Activated T-helper 1 cell treated with anti-CD3 and anti-CD28 coated beads, Interleukin-12 subunit alpha, Interleukin-12 subunit beta, Interleukin-2, Interleukin-4 antibody, amounts not matched to agents 30 ng/mL and 10 ng/mL and 1 ng/mL, durations not matched to agents 14 hours and 24 hours and 36 hours (primary cell): ENCODE measurements around the gene USH1C. TPM values are rescaled to one million over a fixed set of nuclear protein-coding genes. Genes with fewer than 3 reads are reported as not detected.
A peak's percentile ranks its signal among the peaks of the same experiment; 100 is the strongest.

Source experiments
- DNase-seq: peaks from one replicate; pipeline ENCODE4 v3.0.0; 2021; ENCODE audit warnings: low spot score
- H3K27ac Mint-ChIP-seq: one replicate; pipeline ENCODE4 v1.8.0; 2021; ENCODE audit warnings: mild to moderate bottlenecking, mixed read lengths
- H3K27me3 Mint-ChIP-seq: one replicate; pipeline ENCODE4 v1.8.0; 2022; ENCODE audit warnings: mild to moderate bottlenecking, moderate library complexity, mixed read lengths; ENCODE audit not compliant: insufficient read depth
- H3K36me3 Mint-ChIP-seq: one replicate; pipeline ENCODE4 v1.8.0; 2021; ENCODE audit warnings: low read depth, mixed read lengths
- H3K4me1 Mint-ChIP-seq: one replicate; pipeline ENCODE4 v1.8.0; 2021; ENCODE audit warnings: low read depth, mixed read lengths
- H3K4me3 Mint-ChIP-seq: one replicate; pipeline ENCODE4 v1.8.0; 2021; ENCODE audit warnings: mild to moderate bottlenecking, moderate library complexity, mixed read lengths
- H3K9me3 Mint-ChIP-seq: one replicate; pipeline ENCODE4 v1.8.0; 2021; ENCODE audit warnings: mixed read lengths
- intact Hi-C: fragments of 100-400 bp; cut with micrococcal nuclease; formaldehyde crosslinking; loops from one replicate; pipeline ENCODE4 v1.15.1; 2024
- total RNA-seq: library from RNA; stranded (reverse); gene quantifications from 2 replicates; pipeline ENCODE4 v1.2.3, GENCODE V29; 2022

The USH1C gene
- total RNA-seq, 1 donor from 2014 or later, result not detected

DNA sequence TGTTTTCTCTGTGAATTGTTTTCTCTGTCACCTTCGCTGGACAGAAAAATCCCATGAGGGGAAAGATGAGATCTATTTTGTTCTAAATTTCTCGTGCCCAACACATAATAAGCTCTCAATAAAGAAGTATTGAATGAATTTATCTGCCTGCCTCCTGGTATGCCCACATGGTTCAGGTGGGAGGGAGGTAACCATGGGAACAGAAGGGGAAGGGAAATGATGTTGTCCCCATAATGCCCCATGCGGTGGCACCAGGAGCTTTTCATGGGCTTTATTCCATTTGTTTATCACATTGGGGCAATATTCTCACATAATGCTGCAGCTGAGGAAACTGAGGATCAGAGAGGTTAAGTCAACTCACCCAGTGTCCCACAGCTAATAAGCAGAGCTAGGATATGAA lies 8.7 kb downstream of the USH1C start:
- DNase-seq, result no peak
- Mint-ChIP-seq H3K4me3 (no peak overlapping the region), H3K27ac (no peak overlapping the region), H3K27me3 (peaks cover 7% of the 10 kb centered on the region), H3K9me3 (no peaks in the 10 kb centered on the region), H3K4me1 (no peaks in the 10 kb centered on the region), H3K36me3 (no peaks in the 10 kb centered on the region)
- intact Hi-C loops, result no loop called here

DNA sequence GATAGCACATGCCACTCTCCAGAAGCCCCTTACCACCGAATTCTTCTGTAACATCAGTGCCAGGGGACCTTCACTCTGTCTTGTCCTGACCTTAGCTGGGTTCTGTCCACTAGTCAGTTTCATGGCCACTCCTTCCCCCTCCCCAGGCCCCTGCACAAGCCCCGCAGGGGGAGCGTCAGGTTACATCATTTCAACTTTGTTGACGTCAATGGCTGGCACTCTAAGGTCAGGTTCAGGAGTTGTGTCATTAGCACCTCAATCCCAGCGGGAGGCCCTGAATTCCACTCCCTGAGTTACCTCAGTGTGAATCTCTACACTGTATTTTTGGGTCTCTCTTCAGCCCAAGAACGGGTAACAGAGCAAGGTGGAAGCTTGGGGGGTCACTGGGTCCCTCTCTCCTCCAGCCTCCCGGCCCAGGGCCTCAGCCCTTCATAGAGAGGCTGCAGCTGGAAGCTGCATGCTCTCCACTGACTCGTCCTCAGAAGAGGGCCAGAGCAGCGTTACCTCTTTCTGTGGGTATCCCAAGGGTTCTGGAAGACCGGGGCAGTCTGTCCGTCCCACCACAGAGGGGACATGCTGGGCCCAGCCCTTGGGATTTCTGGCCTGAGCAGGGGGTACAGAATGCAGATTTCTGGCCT lies 10.3 kb downstream of the USH1C start:
- H3K9me3 Mint-ChIP-seq, result no peaks in the 10 kb centered on the region
- DNase-seq, result no peak
- no peaks in the 10 kb centered on the region for H3K36me3 Mint-ChIP-seq
- no peaks in the 10 kb centered on the region for H3K4me1 Mint-ChIP-seq
- H3K4me3 Mint-ChIP-seq, result no peak overlapping the region
- H3K27ac Mint-ChIP-seq, result no peak overlapping the region
- intact Hi-C loops, result no loop called here
- peaks cover 7% of the 10 kb centered on the region for H3K27me3 Mint-ChIP-seq

DNA sequence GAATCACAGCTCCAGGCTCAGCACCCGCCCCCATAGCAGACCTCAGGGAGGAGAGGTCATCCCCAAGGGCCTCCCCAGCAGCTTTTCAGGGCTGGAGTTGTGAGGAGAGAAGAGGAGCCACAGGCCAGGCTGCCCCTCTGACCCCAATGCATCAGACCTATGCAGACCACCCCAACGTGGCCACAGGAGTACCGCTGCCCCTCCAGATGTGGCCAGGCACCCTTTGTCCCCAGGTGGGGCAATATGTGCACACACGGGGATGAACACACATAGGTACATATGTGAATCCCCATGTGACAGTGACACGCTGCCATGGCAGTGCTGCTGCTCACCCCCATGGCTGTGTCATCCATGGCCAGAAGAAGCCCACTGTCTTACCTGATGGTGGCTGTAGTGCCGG lies 10.9 kb downstream of the USH1C start:
- H3K4me1 Mint-ChIP-seq, result no peaks in the 10 kb centered on the region
- H3K9me3 Mint-ChIP-seq, result no peaks in the 10 kb centered on the region
- intact Hi-C loops, result no loop called here
- H3K27ac Mint-ChIP-seq, result no peak overlapping the region
- H3K27me3 Mint-ChIP-seq, result peaks cover 7% of the 10 kb centered on the region
- H3K4me3 Mint-ChIP-seq, result no peak overlapping the region
- H3K36me3 Mint-ChIP-seq, result no peaks in the 10 kb centered on the region
- no peak for DNase-seq

DNA sequence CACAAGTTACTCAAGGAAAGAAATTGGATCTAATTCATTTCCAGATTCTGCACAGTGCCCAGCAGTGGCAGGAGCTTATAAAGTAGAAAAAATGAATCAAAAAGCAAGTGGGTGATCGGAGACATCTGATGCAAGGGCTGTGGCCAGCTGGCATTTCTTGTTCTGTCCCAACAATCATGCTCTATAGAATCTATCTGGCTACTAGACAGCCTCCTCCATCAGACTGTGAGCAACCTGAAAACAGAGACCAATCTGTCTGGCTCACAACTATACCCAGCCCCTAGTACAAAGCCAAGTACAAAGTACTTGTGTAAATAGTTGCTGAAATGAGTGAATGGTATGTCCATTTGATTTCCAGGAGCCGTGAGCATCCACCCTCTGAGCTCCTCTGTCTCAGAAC lies 11.4 kb downstream of the USH1C start:
- Mint-ChIP-seq H3K4me3 (no peak overlapping the region), H3K36me3 (no peaks in the 10 kb centered on the region), H3K27me3 (peaks cover 7% of the 10 kb centered on the region), H3K9me3 (no peaks in the 10 kb centered on the region), H3K27ac (no peak overlapping the region), H3K4me1 (no peaks in the 10 kb centered on the region)
- intact Hi-C loops, result no loop called here
- no peak for DNase-seq

DNA sequence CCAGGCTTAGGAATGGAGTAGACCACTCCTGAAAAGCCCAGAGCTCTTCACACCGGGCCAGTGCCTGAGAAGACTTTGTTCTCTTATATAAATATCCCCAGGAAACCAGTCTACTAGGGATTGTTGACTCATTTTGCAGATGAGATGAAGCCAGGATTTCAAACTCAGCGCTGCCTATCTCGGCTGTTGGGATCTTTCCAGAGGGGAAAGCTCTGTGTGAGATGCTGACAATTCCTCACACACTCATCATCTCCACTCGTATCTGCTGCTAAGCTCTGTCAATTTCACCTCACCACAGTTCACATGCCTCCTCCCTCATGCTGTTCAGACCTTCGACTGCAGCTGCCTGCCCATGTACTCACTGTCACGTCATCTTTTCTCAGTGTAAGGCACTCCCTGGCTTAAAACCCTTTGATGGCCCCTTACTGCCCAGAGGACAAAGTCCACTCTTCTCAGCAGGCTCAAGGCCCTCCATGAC lies 12.5 kb downstream of the USH1C start:
- intact Hi-C loops, result no loop called here
- H3K27ac Mint-ChIP-seq, result no peak overlapping the region
- H3K27me3 Mint-ChIP-seq, result peaks cover 7% of the 10 kb centered on the region
- no peak for DNase-seq
- no peaks in the 10 kb centered on the region for H3K36me3 Mint-ChIP-seq
- no peaks in the 10 kb centered on the region for H3K4me1 Mint-ChIP-seq
- H3K4me3 Mint-ChIP-seq, result no peak overlapping the region
- no peaks in the 10 kb centered on the region for H3K9me3 Mint-ChIP-seq

DNA sequence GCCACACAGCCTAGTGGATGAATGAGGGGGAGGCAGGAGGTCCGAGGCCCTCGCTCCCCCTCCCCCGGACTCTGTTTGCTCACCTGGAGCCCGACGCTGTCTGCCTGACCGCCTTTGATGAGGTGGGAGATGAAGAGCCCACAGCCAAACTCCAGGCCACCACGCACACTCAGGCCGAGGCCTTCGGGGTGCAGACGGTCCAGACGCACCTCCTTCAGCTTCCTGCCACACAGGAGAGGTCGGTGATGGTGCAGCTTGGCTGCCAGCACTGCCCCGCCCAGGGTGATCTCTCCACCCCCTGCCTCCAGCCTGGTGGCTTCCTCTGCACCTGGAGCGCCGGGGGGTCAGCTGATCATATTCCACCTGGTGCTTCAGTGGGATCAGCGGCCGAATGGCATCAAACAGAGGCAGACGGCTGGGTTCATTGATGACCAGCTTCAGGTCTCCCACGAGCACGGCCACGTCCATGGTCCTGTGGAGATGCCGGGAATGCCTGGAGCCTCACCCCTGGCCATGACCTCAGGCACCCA lies 13.1 kb downstream of the USH1C start:
- Mint-ChIP-seq H3K27ac (no peak overlapping the region), H3K36me3 (no peaks in the 10 kb centered on the region), H3K4me3 (no peak overlapping the region), H3K27me3 (peaks cover 7% of the 10 kb centered on the region), H3K9me3 (no peaks in the 10 kb centered on the region), H3K4me1 (no peaks in the 10 kb centered on the region)
- DNase-seq, result no peak
- intact Hi-C loops, result no loop called here

DNA sequence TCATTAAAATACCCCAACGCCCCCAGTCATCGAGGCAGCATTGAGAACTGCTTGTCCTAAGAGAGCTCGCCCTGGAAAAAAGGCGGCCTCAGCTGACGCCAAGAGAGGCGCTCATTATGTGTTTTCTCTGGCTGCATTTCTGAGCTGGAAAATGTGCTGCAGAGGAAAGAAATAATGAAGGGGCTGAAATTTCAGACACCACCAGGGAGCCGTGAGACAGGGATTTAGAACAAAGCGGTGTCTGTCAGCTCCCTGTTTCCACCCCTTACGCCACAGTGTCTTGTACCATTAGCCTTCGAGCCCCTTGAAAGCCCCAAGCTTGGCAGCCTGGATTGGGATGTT lies 14.4 kb downstream of the USH1C start:
- no peak overlapping the region for H3K4me3 Mint-ChIP-seq
- H3K27me3 Mint-ChIP-seq, result no peaks in the 10 kb centered on the region

DNA sequence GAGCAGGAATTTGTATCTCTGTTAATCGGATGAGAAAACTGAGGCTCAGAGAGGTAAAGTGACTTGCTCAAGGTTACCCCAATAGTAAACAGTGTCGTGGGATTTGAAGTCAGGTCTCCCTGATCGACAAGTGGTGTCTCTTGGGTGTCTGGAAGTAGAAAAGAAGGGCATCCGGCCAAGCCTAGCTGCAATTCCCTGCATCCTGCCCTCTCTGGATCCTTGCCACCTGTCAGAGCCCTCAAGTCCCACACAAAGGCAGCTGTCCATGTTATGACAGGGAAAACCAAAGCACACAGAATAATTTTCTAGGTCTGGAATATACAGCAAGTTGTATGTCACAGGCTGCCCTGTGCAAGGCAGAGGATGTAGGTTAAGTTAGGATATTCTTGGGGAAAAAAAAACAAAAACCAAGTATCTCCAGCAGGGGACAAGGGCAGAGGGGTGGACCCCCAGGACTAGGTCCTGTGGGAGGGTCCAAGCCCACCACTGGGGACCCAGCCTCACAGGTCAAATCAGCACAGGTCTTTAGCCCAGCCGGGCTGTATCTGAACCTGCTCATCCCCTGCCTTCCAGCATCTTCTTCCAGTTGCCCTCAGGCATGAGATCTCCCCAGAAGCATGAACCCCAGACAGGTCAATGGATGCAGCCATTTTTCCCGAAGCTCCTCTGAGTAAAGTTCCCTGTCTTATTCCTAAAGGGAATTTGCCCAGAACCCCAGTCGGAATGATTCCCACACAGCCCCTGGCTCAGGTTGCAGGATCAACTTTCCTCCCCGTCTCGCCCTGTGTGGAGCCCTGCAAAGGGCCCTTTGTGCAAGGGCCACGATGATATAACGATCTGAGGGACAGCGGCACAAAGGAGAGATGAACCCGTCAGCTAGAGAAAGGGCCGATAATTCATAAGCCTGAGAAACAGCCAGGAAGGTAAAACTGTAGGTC lies 15.0 kb downstream of the USH1C start:
- no peak overlapping the region for H3K4me3 Mint-ChIP-seq
- no peaks in the 10 kb centered on the region for H3K4me1 Mint-ChIP-seq
- H3K27me3 Mint-ChIP-seq, result no peaks in the 10 kb centered on the region
- no peak for DNase-seq
- intact Hi-C loops, result loop anchor here (1.0 kb wide), 2 partner anchors 145 to 299 kb away; no protein-coding TSS in a partner anchor
- H3K9me3 Mint-ChIP-seq, result no peaks in the 10 kb centered on the region
- no peaks in the 10 kb centered on the region for H3K36me3 Mint-ChIP-seq
- no peak overlapping the region for H3K27ac Mint-ChIP-seq

More for the DNA sequence above, 14.4 kb downstream of the USH1C start:
- Mint-ChIP-seq H3K9me3 (no peaks in the 10 kb centered on the region), H3K27ac (no peak overlapping the region), H3K36me3 (no peaks in the 10 kb centered on the region), H3K4me1 (no peaks in the 10 kb centered on the region)
- no peak for DNase-seq
- intact Hi-C loops, result no loop called here

DNA sequence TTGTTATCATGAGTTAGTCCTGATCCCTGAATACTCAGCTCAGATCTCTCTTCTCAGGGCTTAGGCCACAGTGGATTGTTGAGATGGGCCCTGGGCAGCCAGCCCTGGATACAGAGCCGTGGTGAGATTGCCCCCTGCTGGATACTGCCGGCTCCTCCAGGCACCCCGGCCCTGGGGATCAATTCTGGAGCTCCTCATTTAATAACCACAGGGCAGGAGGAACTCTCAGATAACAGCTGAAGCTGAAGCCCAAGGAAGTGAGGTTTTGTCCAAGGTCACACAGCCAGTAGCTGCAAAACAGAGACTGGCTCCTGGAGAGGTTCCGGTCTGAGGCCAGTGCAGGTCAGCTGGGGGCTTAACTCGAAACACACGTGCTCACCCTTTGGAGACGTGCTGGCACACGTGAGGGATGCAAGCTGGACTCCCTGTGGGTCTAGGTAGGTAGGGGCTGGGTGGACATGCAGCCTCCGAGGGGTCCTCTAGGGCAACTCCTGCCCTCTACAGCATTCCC lies 16.0 kb downstream of the USH1C start:
- H3K4me1 Mint-ChIP-seq, result no peaks in the 10 kb centered on the region
- H3K9me3 Mint-ChIP-seq, result no peaks in the 10 kb centered on the region
- intact Hi-C loops, result loop anchor here (1.0 kb wide), 2 partner anchors 144 to 298 kb away; no protein-coding TSS in a partner anchor
- H3K36me3 Mint-ChIP-seq, result no peaks in the 10 kb centered on the region
- H3K4me3 Mint-ChIP-seq, result no peak overlapping the region
- no peaks in the 10 kb centered on the region for H3K27me3 Mint-ChIP-seq
- H3K27ac Mint-ChIP-seq, result no peak overlapping the region
- DNase-seq, result peak; percentile 3

DNA sequence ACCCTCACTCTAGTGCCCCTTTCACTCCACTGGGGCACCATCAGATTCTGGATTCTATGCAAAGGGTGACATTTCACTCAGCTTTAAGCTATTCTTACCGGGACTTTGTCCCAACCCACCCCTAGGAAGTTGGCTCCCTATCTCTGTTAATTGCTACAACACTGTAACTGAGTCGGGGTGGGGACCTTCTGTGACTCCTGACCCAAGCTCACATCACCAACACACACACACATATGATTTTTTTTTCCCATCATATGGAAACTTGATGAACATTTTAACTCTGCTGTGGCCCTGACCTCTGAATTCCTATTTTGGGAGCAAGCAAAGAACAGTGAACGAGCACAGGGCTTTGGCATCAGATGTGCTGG lies 16.6 kb downstream of the USH1C start:
- Mint-ChIP-seq H3K4me3 (no peak overlapping the region), H3K9me3 (no peaks in the 10 kb centered on the region), H3K27ac (no peak overlapping the region), H3K4me1 (no peaks in the 10 kb centered on the region), H3K36me3 (no peaks in the 10 kb centered on the region), H3K27me3 (no peaks in the 10 kb centered on the region)
- intact Hi-C loops, result no loop called here
- no peak for DNase-seq

DNA sequence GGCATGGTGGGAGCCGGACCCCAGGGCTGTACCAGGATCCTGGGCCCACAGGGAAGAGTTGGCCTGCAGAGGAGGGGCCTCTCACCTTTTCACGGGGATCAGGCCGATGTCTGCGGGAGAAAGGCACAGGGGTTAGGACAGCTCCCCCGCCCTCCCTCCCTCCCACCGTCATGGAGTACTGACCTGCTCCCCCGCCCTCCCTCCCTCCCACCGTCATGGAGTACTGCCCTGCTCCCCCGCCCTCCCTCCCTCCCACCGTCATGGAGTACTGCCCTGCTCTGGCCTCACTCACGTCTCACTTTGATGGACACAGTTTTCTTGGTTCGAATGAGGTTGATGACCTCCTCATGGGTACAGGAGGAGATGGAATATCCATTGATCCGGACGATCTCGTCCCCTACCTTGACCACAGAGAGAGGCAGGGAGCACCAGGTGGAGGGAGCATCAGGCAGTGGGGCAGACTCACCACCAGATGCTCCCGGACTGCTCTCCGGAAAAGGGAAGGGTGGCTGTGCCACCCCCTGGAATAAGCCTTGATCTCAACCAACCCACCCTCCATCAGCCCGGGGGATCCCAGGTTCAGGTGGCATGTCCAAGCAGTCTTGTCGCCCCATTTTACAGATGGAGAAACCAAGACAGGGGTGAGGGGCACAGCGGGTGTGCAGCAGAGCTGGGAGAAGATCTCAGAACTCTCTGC lies 17.1 kb downstream of the USH1C start:
- Mint-ChIP-seq H3K36me3 (no peaks in the 10 kb centered on the region), H3K4me1 (no peaks in the 10 kb centered on the region), H3K9me3 (no peaks in the 10 kb centered on the region), H3K4me3 (no peak overlapping the region), H3K27ac (no peak overlapping the region), H3K27me3 (no peaks in the 10 kb centered on the region)
- intact Hi-C loops, result no loop called here
- no peak for DNase-seq

DNA sequence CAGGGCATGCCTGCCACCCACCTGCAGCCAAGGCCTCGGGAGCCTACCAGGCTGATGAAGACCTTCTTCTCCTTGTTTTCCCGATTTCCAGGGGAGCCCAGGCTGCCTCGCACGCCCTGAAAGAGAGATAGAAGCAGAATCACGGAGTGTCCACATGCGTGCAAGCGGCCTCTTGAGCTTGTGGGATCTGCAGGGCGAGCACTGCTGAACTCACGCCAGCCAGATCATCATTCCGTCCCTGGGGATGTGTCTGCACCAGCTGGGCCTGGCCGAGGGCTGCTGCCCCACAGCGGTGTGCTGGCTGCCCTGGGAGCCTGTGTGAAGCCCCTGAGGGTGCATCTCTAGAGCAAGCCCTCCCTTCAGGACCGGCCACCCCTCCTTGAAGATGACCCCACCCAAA lies 17.9 kb downstream of the USH1C start:
- Mint-ChIP-seq H3K27me3 (no peaks in the 10 kb centered on the region), H3K4me3 (no peak overlapping the region), H3K27ac (no peak overlapping the region), H3K4me1 (no peaks in the 10 kb centered on the region), H3K9me3 (no peaks in the 10 kb centered on the region), H3K36me3 (no peaks in the 10 kb centered on the region)
- no peak for DNase-seq
- intact Hi-C loops, result no loop called here
